Measurements from ENCODE around the gene FHOD3.

FHOD3 gene

DNA sequence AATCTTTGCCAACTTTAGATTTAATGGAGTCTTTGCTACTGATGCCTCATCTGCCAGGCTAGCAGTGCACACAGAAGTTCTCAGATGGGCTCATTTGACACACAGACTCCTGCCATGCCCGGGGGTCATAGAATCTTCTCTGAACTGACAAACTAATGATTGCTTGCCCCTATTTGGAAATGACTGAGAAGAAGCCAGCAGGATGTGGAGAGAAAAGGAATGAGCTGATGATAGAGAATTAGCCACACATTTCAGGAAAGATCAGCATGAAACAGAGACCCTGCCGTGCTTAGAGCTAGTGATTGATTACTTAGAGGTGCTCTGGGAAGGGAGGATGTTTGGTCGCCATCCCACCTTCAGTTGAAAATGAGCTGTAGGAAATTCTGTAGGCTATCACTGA lies 352.8 kb downstream of the FHOD3 start:
- TF ChIP-seq, protein P1, sequence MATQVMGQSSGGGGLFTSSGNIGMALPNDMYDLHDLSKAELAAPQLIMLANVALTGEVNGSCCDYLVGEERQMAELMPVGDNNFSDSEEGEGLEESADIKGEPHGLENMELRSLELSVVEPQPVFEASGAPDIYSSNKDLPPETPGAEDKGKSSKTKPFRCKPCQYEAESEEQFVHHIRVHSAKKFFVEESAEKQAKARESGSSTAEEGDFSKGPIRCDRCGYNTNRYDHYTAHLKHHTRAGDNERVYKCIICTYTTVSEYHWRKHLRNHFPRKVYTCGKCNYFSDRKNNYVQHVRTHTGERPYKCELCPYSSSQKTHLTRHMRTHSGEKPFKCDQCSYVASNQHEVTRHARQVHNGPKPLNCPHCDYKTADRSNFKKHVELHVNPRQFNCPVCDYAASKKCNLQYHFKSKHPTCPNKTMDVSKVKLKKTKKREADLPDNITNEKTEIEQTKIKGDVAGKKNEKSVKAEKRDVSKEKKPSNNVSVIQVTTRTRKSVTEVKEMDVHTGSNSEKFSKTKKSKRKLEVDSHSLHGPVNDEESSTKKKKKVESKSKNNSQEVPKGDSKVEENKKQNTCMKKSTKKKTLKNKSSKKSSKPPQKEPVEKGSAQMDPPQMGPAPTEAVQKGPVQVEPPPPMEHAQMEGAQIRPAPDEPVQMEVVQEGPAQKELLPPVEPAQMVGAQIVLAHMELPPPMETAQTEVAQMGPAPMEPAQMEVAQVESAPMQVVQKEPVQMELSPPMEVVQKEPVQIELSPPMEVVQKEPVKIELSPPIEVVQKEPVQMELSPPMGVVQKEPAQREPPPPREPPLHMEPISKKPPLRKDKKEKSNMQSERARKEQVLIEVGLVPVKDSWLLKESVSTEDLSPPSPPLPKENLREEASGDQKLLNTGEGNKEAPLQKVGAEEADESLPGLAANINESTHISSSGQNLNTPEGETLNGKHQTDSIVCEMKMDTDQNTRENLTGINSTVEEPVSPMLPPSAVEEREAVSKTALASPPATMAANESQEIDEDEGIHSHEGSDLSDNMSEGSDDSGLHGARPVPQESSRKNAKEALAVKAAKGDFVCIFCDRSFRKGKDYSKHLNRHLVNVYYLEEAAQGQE (IDR thresholded peaks at IDR 0.05; ENCODE audit: low read depth), result no peak
- no peak for TF ChIP-seq TCF12 (IDR thresholded peaks at IDR 0.05; ENCODE audit: low read depth)
- no peak for TF ChIP-seq FOXM1 (IDR thresholded peaks at IDR 0.05; ENCODE audit: borderline replicate concordance, low read depth)
- no peak for TF ChIP-seq EGR1 (IDR thresholded peaks at IDR 0.05)
- no peak for TF ChIP-seq CEBPB (IDR thresholded peaks at IDR 0.05)
- TF ChIP-seq ZBTB7A (IDR thresholded peaks at IDR 0.05; ENCODE audit: low read depth), result no peak
- TF ChIP-seq, protein P2, sequence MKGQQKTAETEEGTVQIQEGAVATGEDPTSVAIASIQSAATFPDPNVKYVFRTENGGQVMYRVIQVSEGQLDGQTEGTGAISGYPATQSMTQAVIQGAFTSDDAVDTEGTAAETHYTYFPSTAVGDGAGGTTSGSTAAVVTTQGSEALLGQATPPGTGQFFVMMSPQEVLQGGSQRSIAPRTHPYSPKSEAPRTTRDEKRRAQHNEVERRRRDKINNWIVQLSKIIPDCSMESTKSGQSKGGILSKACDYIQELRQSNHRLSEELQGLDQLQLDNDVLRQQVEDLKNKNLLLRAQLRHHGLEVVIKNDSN (IDR thresholded peaks at IDR 0.05), result no peak
- no peak for TF ChIP-seq EP300 (IDR thresholded peaks at IDR 0.05; ENCODE audit: borderline replicate concordance)
- no peak for TF ChIP-seq YY1 (IDR thresholded peaks at IDR 0.05; ENCODE audit: low read depth)
- TF ChIP-seq TAF1 (IDR thresholded peaks at IDR 0.05; ENCODE audit: low read depth), result no peak
- no peak for TF ChIP-seq MAX (IDR thresholded peaks at IDR 0.05)
- TF ChIP-seq NFIC (IDR thresholded peaks at IDR 0.05), result no peak

- TF ChIP-seq MAX (IDR thresholded peaks at IDR 0.05) (no peak), NFIC (IDR thresholded peaks at IDR 0.05) (no peak), CEBPB (IDR thresholded peaks at IDR 0.05) (no peak), TEAD4 (IDR thresholded peaks at IDR 0.05) (no peak), TAF1 (IDR thresholded peaks at IDR 0.05; ENCODE audit: low read depth) (no peak)
Observed at GRCh38 chr18:36650906-36651305, 353.4 kb downstream of the FHOD3 start.

- TF ChIP-seq CEBPB (IDR thresholded peaks at IDR 0.05) (no peak), EGR1 (IDR thresholded peaks at IDR 0.05) (no peak), NFIC (IDR thresholded peaks at IDR 0.05) (no peak), TCF12 (IDR thresholded peaks at IDR 0.05; ENCODE audit: low read depth) (no peak), TAF1 (IDR thresholded peaks at IDR 0.05; ENCODE audit: low read depth) (no peak), MAX (IDR thresholded peaks at IDR 0.05) (no peak), EP300 (IDR thresholded peaks at IDR 0.05; ENCODE audit: borderline replicate concordance) (no peak), TEAD4 (IDR thresholded peaks at IDR 0.05) (no peak), FOXM1 (IDR thresholded peaks at IDR 0.05; ENCODE audit: borderline replicate concordance, low read depth) (no peak), YY1 (IDR thresholded peaks at IDR 0.05; ENCODE audit: low read depth) (no peak), CREB1 (IDR thresholded peaks at IDR 0.05; ENCODE audit: low read depth) (no peak), ZBTB7A (IDR thresholded peaks at IDR 0.05; ENCODE audit: low read depth) (no peak)
- TF ChIP-seq, protein P1 (IDR thresholded peaks at IDR 0.05; ENCODE audit: low read depth), result no peak
- TF ChIP-seq, protein P2 (IDR thresholded peaks at IDR 0.05), result no peak
Observed at GRCh38 chr18:36652503-36652902, 355.0 kb downstream of the FHOD3 start.

- TF ChIP-seq YY1 (IDR thresholded peaks at IDR 0.05; ENCODE audit: low read depth) (no peak), EP300 (IDR thresholded peaks at IDR 0.05; ENCODE audit: borderline replicate concordance) (no peak), CREB1 (IDR thresholded peaks at IDR 0.05; ENCODE audit: low read depth) (no peak), FOXM1 (IDR thresholded peaks at IDR 0.05; ENCODE audit: borderline replicate concordance, low read depth) (no peak), CEBPB (IDR thresholded peaks at IDR 0.05) (no peak), MAX (IDR thresholded peaks at IDR 0.05) (no peak)
Observed at GRCh38 chr18:36653141-36653869, 355.8 kb downstream of the FHOD3 start.

DNA sequence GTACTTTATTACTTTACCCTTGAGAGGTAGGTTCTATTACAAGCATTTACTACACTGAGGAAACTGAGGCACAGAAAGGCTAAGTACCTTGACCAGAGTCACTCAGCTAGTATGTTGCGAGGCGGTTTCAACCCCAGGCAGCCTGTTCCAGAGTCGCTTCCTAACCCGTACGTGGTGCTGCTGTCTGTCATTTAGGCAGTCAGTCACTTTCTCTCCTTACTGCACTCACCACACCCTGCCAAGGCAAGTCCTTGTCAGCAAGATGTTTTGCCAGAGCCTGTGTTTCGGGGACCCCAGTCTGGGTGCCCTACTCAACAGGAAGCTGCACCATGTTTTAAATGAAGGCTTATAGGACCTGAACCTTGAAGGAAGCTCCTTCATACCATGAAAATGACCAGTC lies 356.4 kb downstream of the FHOD3 start:
- TF ChIP-seq FOXM1 (IDR thresholded peaks at IDR 0.05; ENCODE audit: borderline replicate concordance, low read depth), result no peak
- TF ChIP-seq TAF1 (IDR thresholded peaks at IDR 0.05; ENCODE audit: low read depth), result no peak
- TF ChIP-seq YY1 (IDR thresholded peaks at IDR 0.05; ENCODE audit: low read depth), result no peak
- no peak for TF ChIP-seq EGR1 (IDR thresholded peaks at IDR 0.05)
- TF ChIP-seq TCF12 (IDR thresholded peaks at IDR 0.05; ENCODE audit: low read depth), result no peak
- TF ChIP-seq MAX (IDR thresholded peaks at IDR 0.05), result no peak
- no peak for TF ChIP-seq ZBTB7A (IDR thresholded peaks at IDR 0.05; ENCODE audit: low read depth)
- TF ChIP-seq, protein P1 (IDR thresholded peaks at IDR 0.05; ENCODE audit: low read depth), result no peak
- no peak for TF ChIP-seq RAD21 (IDR thresholded peaks at IDR 0.05; ENCODE audit: low read depth)
- TF ChIP-seq EP300 (IDR thresholded peaks at IDR 0.05; ENCODE audit: borderline replicate concordance), result no peak
- TF ChIP-seq CEBPB (IDR thresholded peaks at IDR 0.05), result no peak
- no peak for TF ChIP-seq CREB1 (IDR thresholded peaks at IDR 0.05; ENCODE audit: low read depth)
- TF ChIP-seq TEAD4 (IDR thresholded peaks at IDR 0.05), result no peak
- TF ChIP-seq NFIC (IDR thresholded peaks at IDR 0.05), result no peak

Data from Ishikawa (cell line).